HEK293 (cell line): ENCODE data around the gene HBG2.

ENCODE experiments used
- ZBTB17 ChIP-seq: fragments of 450-650 bp; formaldehyde crosslinking; IDR thresholded peaks from 2 replicates; pipeline ENCODE4 v1.5.1; 2016; ENCODE audit warnings: missing biosample characterization, missing genetic modification characterization
- ZNF354C ChIP-seq: fragments of 450-650 bp; formaldehyde crosslinking; IDR thresholded peaks from 2 replicates; pipeline ENCODE4 v1.5.1; 2016; ENCODE audit warnings: missing biosample characterization, missing genetic modification characterization, low read depth, borderline replicate concordance
- ZNF48 ChIP-seq: fragments of 450-650 bp; formaldehyde crosslinking; IDR thresholded peaks from 2 replicates; pipeline ENCODE4 v1.5.1; 2016; ENCODE audit warnings: missing biosample characterization, missing genetic modification characterization
- ZNF664 ChIP-seq: fragments of 450-650 bp; formaldehyde crosslinking; IDR thresholded peaks from 2 replicates; pipeline ENCODE4 v1.5.1; 2016; ENCODE audit warnings: missing biosample characterization, missing genetic modification characterization
- ZNF830 ChIP-seq: fragments of 450-650 bp; IDR thresholded peaks from 2 replicates; pipeline ENCODE4 v1.5.0; 2018; ENCODE audit warnings: missing biosample characterization, missing genetic modification characterization, low read depth, mild to moderate bottlenecking, moderate library complexity
- TF ChIP-seq, protein P1 (sequence below): fragments of 450-650 bp; formaldehyde crosslinking; IDR thresholded peaks from 2 replicates; pipeline ENCODE4 v1.5.1; 2016; ENCODE audit warnings: missing biosample characterization, missing genetic modification characterization
- TF ChIP-seq, protein P2 (sequence below): fragments of 450-650 bp; formaldehyde crosslinking; IDR thresholded peaks from 2 replicates; pipeline ENCODE4 v1.5.1; 2016; ENCODE audit warnings: missing biosample characterization, missing genetic modification characterization
- TF ChIP-seq, protein P3 (sequence below): fragments of 450-650 bp; formaldehyde crosslinking; IDR thresholded peaks from 2 replicates; pipeline ENCODE4 v1.5.1; 2016; ENCODE audit warnings: missing biosample characterization, missing genetic modification characterization
- TF ChIP-seq, protein P4 (sequence below): fragments of 450-650 bp; formaldehyde crosslinking; conservative IDR thresholded peaks from 2 replicates; pipeline ENCODE4 v1.5.1; 2016; ENCODE audit warnings: low read depth, missing biosample characterization, missing genetic modification characterization
- TF ChIP-seq, protein P5 (sequence below): fragments of 450-650 bp; formaldehyde crosslinking; IDR thresholded peaks from 2 replicates; pipeline ENCODE4 v1.5.1; 2016; ENCODE audit warnings: missing biosample characterization, missing genetic modification characterization

DNA sequence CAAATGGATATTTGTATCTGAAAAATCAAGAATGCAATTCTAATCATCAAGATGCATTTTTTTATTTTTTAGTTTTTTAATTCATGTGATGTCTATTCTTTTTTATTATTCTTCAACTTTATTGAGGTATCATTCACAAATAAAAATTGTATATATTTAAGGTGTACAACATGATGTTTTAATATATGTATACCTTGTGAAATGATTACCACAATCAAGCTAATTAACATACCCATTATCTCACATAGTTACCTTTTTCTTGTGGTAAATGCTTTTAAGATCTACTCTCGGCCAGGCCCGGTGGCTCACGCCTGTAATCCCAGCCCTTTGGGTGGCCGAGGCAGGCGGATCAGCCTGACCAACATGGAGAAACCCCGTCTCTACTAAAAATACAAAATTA is 31.4 kb downstream of the HBG2 start:
- TF ChIP-seq, protein P1, sequence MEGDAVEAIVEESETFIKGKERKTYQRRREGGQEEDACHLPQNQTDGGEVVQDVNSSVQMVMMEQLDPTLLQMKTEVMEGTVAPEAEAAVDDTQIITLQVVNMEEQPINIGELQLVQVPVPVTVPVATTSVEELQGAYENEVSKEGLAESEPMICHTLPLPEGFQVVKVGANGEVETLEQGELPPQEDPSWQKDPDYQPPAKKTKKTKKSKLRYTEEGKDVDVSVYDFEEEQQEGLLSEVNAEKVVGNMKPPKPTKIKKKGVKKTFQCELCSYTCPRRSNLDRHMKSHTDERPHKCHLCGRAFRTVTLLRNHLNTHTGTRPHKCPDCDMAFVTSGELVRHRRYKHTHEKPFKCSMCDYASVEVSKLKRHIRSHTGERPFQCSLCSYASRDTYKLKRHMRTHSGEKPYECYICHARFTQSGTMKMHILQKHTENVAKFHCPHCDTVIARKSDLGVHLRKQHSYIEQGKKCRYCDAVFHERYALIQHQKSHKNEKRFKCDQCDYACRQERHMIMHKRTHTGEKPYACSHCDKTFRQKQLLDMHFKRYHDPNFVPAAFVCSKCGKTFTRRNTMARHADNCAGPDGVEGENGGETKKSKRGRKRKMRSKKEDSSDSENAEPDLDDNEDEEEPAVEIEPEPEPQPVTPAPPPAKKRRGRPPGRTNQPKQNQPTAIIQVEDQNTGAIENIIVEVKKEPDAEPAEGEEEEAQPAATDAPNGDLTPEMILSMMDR (tag by site-specific recombination): no peak
- TF ChIP-seq, protein P2, sequence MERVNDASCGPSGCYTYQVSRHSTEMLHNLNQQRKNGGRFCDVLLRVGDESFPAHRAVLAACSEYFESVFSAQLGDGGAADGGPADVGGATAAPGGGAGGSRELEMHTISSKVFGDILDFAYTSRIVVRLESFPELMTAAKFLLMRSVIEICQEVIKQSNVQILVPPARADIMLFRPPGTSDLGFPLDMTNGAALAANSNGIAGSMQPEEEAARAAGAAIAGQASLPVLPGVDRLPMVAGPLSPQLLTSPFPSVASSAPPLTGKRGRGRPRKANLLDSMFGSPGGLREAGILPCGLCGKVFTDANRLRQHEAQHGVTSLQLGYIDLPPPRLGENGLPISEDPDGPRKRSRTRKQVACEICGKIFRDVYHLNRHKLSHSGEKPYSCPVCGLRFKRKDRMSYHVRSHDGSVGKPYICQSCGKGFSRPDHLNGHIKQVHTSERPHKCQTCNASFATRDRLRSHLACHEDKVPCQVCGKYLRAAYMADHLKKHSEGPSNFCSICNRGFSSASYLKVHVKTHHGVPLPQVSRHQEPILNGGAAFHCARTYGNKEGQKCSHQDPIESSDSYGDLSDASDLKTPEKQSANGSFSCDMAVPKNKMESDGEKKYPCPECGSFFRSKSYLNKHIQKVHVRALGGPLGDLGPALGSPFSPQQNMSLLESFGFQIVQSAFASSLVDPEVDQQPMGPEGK (tag by site-specific recombination): no peak
- TF ChIP-seq, protein P3, sequence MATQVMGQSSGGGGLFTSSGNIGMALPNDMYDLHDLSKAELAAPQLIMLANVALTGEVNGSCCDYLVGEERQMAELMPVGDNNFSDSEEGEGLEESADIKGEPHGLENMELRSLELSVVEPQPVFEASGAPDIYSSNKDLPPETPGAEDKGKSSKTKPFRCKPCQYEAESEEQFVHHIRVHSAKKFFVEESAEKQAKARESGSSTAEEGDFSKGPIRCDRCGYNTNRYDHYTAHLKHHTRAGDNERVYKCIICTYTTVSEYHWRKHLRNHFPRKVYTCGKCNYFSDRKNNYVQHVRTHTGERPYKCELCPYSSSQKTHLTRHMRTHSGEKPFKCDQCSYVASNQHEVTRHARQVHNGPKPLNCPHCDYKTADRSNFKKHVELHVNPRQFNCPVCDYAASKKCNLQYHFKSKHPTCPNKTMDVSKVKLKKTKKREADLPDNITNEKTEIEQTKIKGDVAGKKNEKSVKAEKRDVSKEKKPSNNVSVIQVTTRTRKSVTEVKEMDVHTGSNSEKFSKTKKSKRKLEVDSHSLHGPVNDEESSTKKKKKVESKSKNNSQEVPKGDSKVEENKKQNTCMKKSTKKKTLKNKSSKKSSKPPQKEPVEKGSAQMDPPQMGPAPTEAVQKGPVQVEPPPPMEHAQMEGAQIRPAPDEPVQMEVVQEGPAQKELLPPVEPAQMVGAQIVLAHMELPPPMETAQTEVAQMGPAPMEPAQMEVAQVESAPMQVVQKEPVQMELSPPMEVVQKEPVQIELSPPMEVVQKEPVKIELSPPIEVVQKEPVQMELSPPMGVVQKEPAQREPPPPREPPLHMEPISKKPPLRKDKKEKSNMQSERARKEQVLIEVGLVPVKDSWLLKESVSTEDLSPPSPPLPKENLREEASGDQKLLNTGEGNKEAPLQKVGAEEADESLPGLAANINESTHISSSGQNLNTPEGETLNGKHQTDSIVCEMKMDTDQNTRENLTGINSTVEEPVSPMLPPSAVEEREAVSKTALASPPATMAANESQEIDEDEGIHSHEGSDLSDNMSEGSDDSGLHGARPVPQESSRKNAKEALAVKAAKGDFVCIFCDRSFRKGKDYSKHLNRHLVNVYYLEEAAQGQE (tag by site-specific recombination): no peak
- TF ChIP-seq ZNF664 (tag by site-specific recombination) (no peak), ZBTB17 (tag by site-specific recombination) (no peak), ZNF48 (tag by site-specific recombination) (no peak), ZNF830 (tag by site-specific recombination) (no peak), ZNF354C (tag by site-specific recombination) (no peak)
- TF ChIP-seq, protein P4, sequence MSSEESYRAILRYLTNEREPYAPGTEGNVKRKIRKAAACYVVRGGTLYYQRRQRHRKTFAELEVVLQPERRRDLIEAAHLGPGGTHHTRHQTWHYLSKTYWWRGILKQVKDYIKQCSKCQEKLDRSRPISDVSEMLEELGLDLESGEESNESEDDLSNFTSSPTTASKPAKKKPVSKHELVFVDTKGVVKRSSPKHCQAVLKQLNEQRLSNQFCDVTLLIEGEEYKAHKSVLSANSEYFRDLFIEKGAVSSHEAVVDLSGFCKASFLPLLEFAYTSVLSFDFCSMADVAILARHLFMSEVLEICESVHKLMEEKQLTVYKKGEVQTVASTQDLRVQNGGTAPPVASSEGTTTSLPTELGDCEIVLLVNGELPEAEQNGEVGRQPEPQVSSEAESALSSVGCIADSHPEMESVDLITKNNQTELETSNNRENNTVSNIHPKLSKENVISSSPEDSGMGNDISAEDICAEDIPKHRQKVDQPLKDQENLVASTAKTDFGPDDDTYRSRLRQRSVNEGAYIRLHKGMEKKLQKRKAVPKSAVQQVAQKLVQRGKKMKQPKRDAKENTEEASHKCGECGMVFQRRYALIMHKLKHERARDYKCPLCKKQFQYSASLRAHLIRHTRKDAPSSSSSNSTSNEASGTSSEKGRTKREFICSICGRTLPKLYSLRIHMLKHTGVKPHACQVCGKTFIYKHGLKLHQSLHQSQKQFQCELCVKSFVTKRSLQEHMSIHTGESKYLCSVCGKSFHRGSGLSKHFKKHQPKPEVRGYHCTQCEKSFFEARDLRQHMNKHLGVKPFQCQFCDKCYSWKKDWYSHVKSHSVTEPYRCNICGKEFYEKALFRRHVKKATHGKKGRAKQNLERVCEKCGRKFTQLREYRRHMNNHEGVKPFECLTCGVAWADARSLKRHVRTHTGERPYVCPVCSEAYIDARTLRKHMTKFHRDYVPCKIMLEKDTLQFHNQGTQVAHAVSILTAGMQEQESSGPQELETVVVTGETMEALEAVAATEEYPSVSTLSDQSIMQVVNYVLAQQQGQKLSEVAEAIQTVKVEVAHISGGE: no peak
- TF ChIP-seq, protein P5, sequence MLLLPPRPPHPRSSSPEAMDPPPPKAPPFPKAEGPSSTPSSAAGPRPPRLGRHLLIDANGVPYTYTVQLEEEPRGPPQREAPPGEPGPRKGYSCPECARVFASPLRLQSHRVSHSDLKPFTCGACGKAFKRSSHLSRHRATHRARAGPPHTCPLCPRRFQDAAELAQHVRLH: no peak
